Measurements from ENCODE around the gene ARVCF.

The ARVCF gene

DNA sequence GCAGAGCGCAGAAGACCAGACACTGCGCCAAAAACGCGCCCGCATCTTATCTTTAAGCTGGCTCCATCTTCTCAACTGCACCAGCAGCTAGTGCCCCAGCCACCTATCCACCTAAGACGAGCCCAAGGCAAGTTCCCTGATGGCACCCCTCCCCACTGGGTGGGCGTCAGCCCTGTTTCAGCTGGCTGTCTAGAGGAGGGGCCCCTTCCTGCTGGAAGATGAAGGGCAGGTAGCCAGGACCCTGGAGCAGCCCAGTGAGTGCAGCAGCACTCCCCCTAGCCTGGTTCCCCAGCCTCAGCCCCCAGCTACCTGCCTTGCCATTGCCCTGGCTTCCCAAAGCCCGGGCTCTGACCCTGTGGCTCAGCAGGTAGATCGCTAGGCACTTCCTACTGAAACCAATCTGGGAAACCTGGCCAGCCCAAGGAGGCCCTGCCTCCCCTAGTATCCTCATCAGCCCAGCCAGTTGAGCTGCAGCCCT lies 28.3 kb downstream of the ARVCF start:
- WGBS, 2 experiments (ENCODE audit: insufficient coverage in 2 of 2) = 92 to 99% methylated on average over 8 to 9 of the region's 9 CpGs

DNA sequence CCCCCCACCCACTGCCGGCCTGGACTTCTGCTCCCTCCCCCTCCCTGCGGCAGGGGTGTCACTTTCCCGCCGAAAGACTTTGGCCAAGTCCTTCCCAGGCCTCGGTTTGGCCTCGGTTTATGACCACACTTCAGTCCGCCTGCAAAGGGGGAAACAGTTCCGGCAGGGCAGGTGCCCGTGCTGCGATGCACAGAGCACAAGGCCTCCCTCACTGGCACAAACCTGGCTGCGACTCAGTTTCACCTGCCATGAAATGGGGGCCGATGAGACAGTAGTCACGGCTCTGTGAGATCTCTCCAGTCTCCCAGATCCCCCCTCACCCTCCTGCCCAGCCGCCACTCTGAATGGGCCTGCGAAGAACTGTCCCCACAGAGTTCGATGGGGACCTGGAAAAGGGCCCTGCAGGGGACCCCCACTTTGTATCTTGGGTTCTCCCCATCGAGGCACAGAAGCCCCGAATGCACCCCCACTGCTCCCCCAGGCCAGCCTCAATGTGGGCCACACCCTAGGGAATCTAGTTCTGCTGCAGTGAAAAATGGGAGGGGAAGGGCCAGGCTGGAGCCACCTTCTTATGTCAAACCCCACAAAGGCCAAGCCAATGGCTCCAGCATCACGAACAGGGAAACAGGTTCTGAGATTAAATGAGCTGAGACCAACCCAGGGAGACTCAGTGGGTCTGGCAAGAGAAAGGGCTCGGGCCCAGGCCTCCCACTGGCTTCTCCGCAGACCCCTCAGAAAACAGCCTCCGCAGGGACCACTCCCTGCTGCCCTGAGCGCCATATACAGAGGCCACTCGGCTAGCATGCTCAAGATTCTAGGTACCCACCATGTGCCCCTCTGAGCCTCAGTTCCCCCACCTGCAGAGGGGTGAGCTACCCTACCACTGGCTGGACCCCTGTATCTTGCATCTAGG lies 29.0 kb downstream of the ARVCF start:
- H3K4me1 ChIP-seq (ENCODE audit: control insufficient read depth, insufficient read depth, low read length, poor library complexity, severe bottlenecking) = peaks cover 19% of the 10 kb centered on the region
- peak overlapping the region; percentile 2 for H3K4me3 ChIP-seq (ENCODE audit: extremely low read depth, insufficient read depth, low read length, poor library complexity, severe bottlenecking)
- WGBS, 2 experiments (ENCODE audit: insufficient coverage in 2 of 2) = 73 to 74% methylated on average over 18 to 22 of the region's 24 CpGs
- H3K9me3 ChIP-seq (ENCODE audit: control insufficient read depth, low read length) = no peaks in the 10 kb centered on the region
- no peaks in the 10 kb centered on the region for H3K36me3 ChIP-seq (ENCODE audit: control insufficient read depth, insufficient read depth, low read length)
- H3K27ac ChIP-seq (ENCODE audit: low read depth, low read length, severe bottlenecking) = no peak overlapping the region

More for the DNA sequence above, 28.3 kb downstream of the ARVCF start:
- Histone ChIP-seq H3K36me3 (ENCODE audit: control insufficient read depth, insufficient read depth, low read length) (no peaks in the 10 kb centered on the region), H3K4me1 (ENCODE audit: control insufficient read depth, insufficient read depth, low read length, poor library complexity, severe bottlenecking) (peaks cover 19% of the 10 kb centered on the region), H3K9me3 (ENCODE audit: control insufficient read depth, low read length) (no peaks in the 10 kb centered on the region), H3K4me3 (ENCODE audit: extremely low read depth, insufficient read depth, low read length, poor library complexity, severe bottlenecking) (no peak overlapping the region), H3K27ac (ENCODE audit: low read depth, low read length, severe bottlenecking) (no peak overlapping the region)

DNA sequence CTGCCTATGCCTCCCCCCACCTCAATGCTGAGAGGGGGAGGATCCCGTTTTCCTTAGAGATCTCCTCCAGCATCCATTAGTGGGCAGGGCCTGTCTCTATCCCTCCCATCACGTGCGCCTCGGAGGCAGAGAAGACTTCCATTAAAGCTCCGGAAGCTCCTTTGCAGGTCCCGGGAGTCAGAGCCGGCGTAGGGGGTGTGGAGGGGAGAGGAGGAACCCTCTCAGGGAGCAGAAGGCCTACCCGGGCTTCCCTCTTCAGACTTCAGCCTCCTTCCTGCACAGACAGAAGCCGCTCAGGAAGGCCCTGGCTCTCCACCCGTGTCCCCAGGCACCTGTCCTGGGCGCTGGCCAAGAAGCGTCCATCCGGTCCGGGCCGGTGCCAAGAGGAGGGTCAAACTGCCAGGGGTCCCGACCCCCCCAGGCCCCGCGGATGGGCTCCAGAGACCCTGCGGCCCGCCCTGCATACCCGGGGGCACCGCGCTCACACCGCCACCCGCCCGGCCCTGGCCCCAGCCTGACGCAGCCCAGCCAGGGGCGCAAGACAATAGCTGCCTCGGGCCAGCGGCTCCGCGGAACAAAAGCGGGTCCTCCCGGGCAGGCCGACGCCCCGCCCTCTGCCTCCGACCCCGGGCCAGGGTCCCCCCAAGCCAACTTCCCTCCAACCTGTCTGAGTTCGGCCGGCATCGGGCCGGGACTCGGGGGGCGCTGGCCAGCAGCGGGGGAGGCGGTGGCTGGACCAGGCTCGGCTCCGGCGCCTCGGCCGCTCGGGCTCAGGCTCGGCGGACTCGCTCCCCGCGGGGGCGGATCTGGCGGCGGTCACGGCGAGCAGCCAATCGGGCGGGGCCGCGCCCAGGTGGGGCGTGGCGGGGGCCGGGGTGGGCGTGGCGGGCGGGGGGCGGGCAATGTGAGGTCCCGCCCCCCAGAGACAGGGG lies 29.9 kb downstream of the ARVCF start:
- WGBS, 2 experiments (ENCODE audit: insufficient coverage in 2 of 2) = 1 to 2% methylated on average over 44 to 53 of the region's 76 CpGs
- H3K4me3 ChIP-seq (ENCODE audit: extremely low read depth, insufficient read depth, low read length, poor library complexity, severe bottlenecking) = peak overlapping the region; percentile 58
- peaks cover 19% of the 10 kb centered on the region for H3K4me1 ChIP-seq (ENCODE audit: control insufficient read depth, insufficient read depth, low read length, poor library complexity, severe bottlenecking)
- H3K9me3 ChIP-seq (ENCODE audit: control insufficient read depth, low read length) = no peaks in the 10 kb centered on the region
- H3K36me3 ChIP-seq (ENCODE audit: control insufficient read depth, insufficient read depth, low read length) = no peaks in the 10 kb centered on the region
- peak overlapping the region; percentile 50 for H3K27ac ChIP-seq (ENCODE audit: low read depth, low read length, severe bottlenecking)

DNA sequence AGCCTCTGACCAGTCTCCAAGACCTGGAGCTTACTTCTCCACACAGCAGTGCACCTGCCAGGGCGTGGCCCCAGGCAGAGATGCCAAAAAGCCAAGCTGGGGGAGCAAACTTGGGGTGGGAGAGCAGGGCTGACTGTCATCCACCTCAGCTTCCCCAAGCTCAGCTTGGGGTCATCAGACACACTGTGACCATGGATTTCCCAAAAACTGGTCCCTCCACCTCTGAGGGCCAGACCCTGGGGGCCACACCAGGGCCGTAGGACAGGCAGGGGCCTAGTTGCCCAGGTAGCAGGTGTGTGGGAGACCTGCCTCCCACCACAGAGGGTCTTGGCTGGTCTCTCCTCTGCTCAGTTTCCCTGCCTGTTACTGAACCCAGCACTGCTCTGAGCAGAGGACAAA lies 30.6 kb downstream of the ARVCF start:
- H3K27ac ChIP-seq (ENCODE audit: low read depth, low read length, severe bottlenecking) = no peak overlapping the region
- no peaks in the 10 kb centered on the region for H3K9me3 ChIP-seq (ENCODE audit: control insufficient read depth, low read length)
- peaks cover 19% of the 10 kb centered on the region for H3K4me1 ChIP-seq (ENCODE audit: control insufficient read depth, insufficient read depth, low read length, poor library complexity, severe bottlenecking)
- peak overlapping the region; percentile 58 for H3K4me3 ChIP-seq (ENCODE audit: extremely low read depth, insufficient read depth, low read length, poor library complexity, severe bottlenecking)
- peaks cover 2% of the 10 kb centered on the region for H3K36me3 ChIP-seq (ENCODE audit: control insufficient read depth, insufficient read depth, low read length)
- 70 to 100% methylated on average over 1 to 2 of the region's 2 CpGs for WGBS, 2 experiments (ENCODE audit: insufficient coverage in 2 of 2)

DNA sequence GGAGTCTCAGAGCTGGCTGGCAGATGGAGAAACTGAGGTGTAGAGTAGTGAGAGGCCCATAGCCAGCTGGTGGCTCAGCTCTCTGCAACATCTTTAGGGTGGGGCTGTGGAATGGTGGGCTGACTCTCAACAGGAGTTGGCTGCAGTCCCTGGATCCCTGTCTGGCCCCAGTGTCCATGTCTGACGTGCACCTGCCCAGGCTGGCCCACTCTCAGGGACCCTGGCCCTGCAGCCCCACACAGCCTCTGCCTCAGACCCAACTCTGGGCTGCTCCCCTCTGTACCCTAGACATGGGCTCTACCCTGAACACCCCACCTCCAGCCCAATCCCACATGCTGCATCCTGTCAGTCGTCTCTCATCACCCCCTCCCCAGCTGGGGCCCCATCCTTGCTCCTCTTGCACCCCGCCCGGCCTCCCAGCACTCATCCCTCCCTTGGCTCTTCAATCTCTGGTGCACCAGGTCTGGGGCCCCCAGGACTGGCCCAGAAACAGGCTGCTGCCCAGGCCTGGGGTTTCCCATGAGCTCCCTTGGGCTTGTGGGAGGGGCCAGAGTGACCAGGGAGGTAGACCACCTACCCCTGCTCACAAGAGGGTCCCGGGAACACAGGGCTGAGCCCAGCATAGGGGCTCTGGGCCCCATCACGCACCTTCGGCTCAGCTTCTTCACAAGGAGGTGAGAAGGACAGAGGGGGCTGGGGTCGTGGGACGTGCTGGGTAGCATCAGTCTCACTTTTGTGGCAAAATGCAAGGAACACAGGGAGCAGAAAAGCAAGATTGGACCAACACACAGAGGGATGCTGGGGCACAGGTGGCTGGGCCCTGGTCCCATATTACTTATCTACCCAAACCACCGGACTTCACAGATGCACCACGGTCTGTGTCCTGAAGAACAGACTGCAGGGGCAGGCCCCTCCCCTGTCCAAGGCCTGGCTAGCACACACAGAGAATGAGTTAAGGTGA lies 31.5 kb downstream of the ARVCF start:
- Histone ChIP-seq H3K27ac (ENCODE audit: low read depth, low read length, severe bottlenecking) (no peak overlapping the region), H3K36me3 (ENCODE audit: control insufficient read depth, insufficient read depth, low read length) (peaks cover 6% of the 10 kb centered on the region), H3K9me3 (ENCODE audit: control insufficient read depth, low read length) (no peaks in the 10 kb centered on the region), H3K4me3 (ENCODE audit: extremely low read depth, insufficient read depth, low read length, poor library complexity, severe bottlenecking) (no peak overlapping the region), H3K4me1 (ENCODE audit: control insufficient read depth, insufficient read depth, low read length, poor library complexity, severe bottlenecking) (peaks cover 19% of the 10 kb centered on the region)
- WGBS, 2 experiments (ENCODE audit: insufficient coverage in 2 of 2) = 93% methylated on average over 9 to 10 of the region's 11 CpGs

DNA sequence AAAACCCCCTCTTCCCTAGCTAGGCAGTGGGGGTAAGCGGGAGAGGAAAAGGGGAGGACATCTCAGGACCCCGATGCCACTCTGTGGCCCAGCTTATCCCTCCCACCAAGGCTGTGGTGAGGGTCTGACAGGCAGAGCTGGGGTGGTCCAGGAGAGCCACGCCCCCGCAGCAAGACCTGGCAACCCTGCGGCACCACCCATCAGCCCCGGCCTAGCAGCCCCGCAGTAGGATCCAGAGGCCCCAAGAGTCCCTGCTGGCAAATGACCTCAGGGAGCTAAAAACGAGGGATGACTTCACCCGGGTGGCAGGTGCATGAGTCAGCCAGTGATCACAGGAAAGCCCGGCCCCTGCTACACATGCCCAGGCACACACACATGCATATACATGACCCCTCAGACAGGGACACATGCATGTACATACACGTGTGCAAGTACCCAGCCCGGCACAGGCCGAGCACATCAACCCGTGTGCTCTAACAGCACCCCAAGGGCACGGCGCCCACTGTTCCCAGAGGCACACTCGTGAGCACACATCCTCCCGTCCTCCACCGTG lies 32.3 kb downstream of the ARVCF start:
- 80 to 89% methylated on average over 16 to 17 of the region's 19 CpGs for WGBS, 2 experiments (ENCODE audit: insufficient coverage in 2 of 2)
- Histone ChIP-seq H3K4me3 (ENCODE audit: extremely low read depth, insufficient read depth, low read length, poor library complexity, severe bottlenecking) (no peak overlapping the region), H3K36me3 (ENCODE audit: control insufficient read depth, insufficient read depth, low read length) (peaks cover 8% of the 10 kb centered on the region), H3K9me3 (ENCODE audit: control insufficient read depth, low read length) (no peaks in the 10 kb centered on the region), H3K4me1 (ENCODE audit: control insufficient read depth, insufficient read depth, low read length, poor library complexity, severe bottlenecking) (peaks cover 19% of the 10 kb centered on the region), H3K27ac (ENCODE audit: low read depth, low read length, severe bottlenecking) (no peak overlapping the region)

DNA sequence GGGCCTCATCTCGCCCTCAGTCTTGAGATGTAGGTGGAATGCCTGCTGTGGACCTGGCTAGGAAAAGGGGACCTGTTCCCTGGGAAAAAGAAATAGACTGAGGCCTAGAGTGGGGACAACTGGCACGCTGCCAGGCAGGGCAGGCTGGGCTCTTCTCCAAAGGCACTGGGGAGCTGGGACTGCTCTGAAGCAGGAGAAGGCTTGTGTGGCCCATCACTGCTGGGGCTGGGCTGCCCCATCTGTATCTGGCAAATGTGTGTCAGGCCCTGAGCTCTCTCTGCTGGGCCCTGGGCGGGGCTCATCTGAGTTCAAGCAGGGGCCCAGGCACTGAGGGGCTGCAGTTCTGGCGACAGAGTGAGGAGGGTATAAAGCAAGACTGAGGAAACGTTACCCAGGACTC lies 32.9 kb downstream of the ARVCF start:
- H3K4me3 ChIP-seq (ENCODE audit: extremely low read depth, insufficient read depth, low read length, poor library complexity, severe bottlenecking) = no peak overlapping the region
- H3K9me3 ChIP-seq (ENCODE audit: control insufficient read depth, low read length) = no peaks in the 10 kb centered on the region

DNA sequence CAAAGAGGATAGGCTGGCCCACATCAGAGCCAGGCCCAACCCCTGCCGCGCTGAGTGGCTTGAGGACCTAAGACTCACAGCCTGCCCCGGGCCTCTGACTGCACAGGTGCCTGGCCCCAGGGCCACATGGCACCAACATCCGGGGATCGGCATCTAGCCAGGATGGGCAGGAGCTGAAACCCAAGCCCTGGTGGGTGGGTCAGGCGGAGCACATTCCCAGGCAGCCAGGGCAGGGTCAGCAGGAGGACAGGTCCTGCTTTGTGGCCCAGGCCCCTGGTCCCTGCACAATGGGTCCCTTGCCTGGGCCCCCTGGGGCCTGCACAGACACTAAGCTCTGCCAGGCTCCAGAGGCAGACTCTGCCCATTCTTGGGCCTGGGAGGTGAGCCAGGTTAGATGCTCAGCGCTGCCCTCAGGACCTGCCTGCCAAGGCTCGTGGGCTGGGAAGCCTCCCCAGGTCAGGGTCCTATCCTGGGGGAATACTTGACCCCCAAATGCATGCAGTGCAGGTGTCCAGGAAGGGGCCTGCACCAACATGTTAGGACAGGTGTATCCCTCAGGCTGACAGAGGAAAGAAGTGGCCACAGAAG lies 33.5 kb downstream of the ARVCF start:
- Histone ChIP-seq H3K9me3 (ENCODE audit: control insufficient read depth, low read length) (no peaks in the 10 kb centered on the region), H3K27ac (ENCODE audit: low read depth, low read length, severe bottlenecking) (no peak overlapping the region), H3K4me1 (ENCODE audit: control insufficient read depth, insufficient read depth, low read length, poor library complexity, severe bottlenecking) (peaks cover 19% of the 10 kb centered on the region), H3K36me3 (ENCODE audit: control insufficient read depth, insufficient read depth, low read length) (peaks cover 12% of the 10 kb centered on the region), H3K4me3 (ENCODE audit: extremely low read depth, insufficient read depth, low read length, poor library complexity, severe bottlenecking) (no peak overlapping the region)
- 93 to 97% methylated on average over 8 of the region's 8 CpGs for WGBS, 2 experiments (ENCODE audit: insufficient coverage in 2 of 2)

More for the DNA sequence above, 32.9 kb downstream of the ARVCF start:
- H3K36me3 ChIP-seq (ENCODE audit: control insufficient read depth, insufficient read depth, low read length) = peaks cover 8% of the 10 kb centered on the region
- peaks cover 19% of the 10 kb centered on the region for H3K4me1 ChIP-seq (ENCODE audit: control insufficient read depth, insufficient read depth, low read length, poor library complexity, severe bottlenecking)
- 86 to 91% methylated on average over 2 to 3 of the region's 5 CpGs for WGBS, 2 experiments (ENCODE audit: insufficient coverage in 2 of 2)
- H3K27ac ChIP-seq (ENCODE audit: low read depth, low read length, severe bottlenecking) = no peak overlapping the region

DNA sequence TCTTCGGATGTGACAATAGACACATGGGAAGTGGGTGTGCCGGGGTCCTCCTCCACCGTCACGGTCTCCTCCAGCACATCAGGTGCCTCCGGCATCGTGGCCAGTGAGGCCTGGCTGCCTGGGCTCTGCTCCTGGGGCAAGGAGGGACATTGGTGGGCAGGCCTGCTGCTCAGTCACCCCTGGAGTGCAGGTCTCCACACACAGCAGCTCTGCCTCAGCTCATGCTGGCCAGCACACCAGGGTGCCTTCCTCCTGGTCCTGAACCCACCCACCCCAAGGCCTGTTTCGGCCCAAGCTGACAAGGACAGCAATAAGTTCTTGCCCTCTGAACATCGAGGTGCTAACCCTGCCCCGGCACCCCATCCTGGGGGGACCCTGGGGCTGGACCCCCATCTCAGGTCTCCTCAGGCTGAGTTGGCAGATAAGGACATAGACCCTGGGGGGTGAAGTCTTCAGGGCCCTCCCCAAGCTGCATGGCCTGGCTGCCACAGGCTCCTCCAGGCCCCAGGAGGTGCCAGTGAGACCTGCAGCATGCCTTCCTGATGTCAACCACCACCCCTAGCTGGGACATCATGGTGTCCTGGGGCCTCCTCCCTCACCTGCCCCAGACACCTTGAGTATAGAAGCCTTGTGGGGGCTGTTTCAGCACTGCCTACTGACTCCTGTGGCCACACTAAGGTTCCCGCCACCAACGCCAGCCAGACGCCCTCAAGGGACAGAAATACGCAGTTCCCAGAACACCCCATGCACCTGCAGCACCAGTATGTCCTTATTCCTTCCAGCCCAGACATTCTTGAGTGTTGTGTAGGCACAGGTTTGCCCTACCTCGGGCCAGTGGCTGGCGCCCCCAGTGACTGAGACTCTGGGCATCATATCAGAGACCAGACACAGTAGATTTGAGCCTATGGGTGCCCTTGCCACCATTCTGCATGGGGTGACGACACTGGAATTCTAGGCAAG lies 34.4 kb downstream of the ARVCF start:
- no peaks in the 10 kb centered on the region for H3K9me3 ChIP-seq (ENCODE audit: control insufficient read depth, low read length)
- H3K4me1 ChIP-seq (ENCODE audit: control insufficient read depth, insufficient read depth, low read length, poor library complexity, severe bottlenecking) = peaks cover 19% of the 10 kb centered on the region
- peaks cover 16% of the 10 kb centered on the region for H3K36me3 ChIP-seq (ENCODE audit: control insufficient read depth, insufficient read depth, low read length)
- no peak overlapping the region for H3K27ac ChIP-seq (ENCODE audit: low read depth, low read length, severe bottlenecking)
- no peak overlapping the region for H3K4me3 ChIP-seq (ENCODE audit: extremely low read depth, insufficient read depth, low read length, poor library complexity, severe bottlenecking)
- WGBS, 2 experiments (ENCODE audit: insufficient coverage in 2 of 2) = 96 to 97% methylated on average over 12 of the region's 16 CpGs
